Activated naive CD4-positive, alpha-beta T cell treated with Interleukin-2 at 50 U/mL for 16 hours (primary cell): ENCODE results near the gene SWT1.

ENCODE experiments used
- DNase-seq: peaks from one replicate; pipeline ENCODE4 v3.0.0-alpha.2; 2020

The SWT1 gene

GRCh38 chr1:185325413-185325812 is 168.4 kb downstream of the SWT1 start:
- DNase-seq, result no peak

GRCh38 chr1:185328255-185328654 is 171.3 kb downstream of the SWT1 start:
- no peak for DNase-seq

GRCh38 chr1:185334182-185334581 is 177.2 kb downstream of the SWT1 start:
- DNase-seq, result no peak

GRCh38 chr1:185337246-185337645 is 180.3 kb downstream of the SWT1 start:
- no peak for DNase-seq

GRCh38 chr1:185338719-185339622 is 182.0 kb downstream of the SWT1 start:
- DNase-seq, result no peak

- no peak for DNase-seq
These were observed 184.3 kb downstream of the SWT1 start for GRCh38 chr1:185341196-185341781.
